ENCODE results near the gene SSR2. TPM values are rescaled to one million over a fixed set of nuclear protein-coding genes. Genes with fewer than 3 reads are reported as not detected.

SSR2 gene
- total RNA-seq, 1 donor from 2014 or later, result 199 TPM

- H3K27ac Mint-ChIP-seq (ENCODE audit: unreplicated experiment), result no peak overlapping the region
- no peak for DNase-seq
- peaks cover 8% of the 10 kb centered on the region for H3K27me3 Mint-ChIP-seq (ENCODE audit: unreplicated experiment)
- no peak overlapping the region for H3K4me3 Mint-ChIP-seq (ENCODE audit: unreplicated experiment)
- H3K4me1 Mint-ChIP-seq (ENCODE audit: low read depth, unreplicated experiment), result peaks cover 4% of the 10 kb centered on the region
- H3K36me3 Mint-ChIP-seq (ENCODE audit: unreplicated experiment), result no peaks in the 10 kb centered on the region
- peaks cover 9% of the 10 kb centered on the region for H3K9me3 Mint-ChIP-seq (ENCODE audit: unreplicated experiment)
- no peak for TF ChIP-seq CTCF (IDR thresholded peaks at IDR 0.05; ENCODE audit: partially characterized antibody, unreplicated experiment)
These were observed 45.1 kb upstream of the SSR2 start for GRCh38 chr1:156065871-156066270.

- Mint-ChIP-seq H3K4me1 (ENCODE audit: low read depth, unreplicated experiment) (peaks cover 4% of the 10 kb centered on the region), H3K4me3 (ENCODE audit: unreplicated experiment) (peak overlapping the region; percentile 1), H3K9me3 (ENCODE audit: unreplicated experiment) (peaks cover 8% of the 10 kb centered on the region), H3K36me3 (ENCODE audit: unreplicated experiment) (no peaks in the 10 kb centered on the region), H3K27me3 (ENCODE audit: unreplicated experiment) (peaks cover 7% of the 10 kb centered on the region), H3K27ac (ENCODE audit: unreplicated experiment) (no peak overlapping the region)
- no peak for DNase-seq
- TF ChIP-seq CTCF (IDR thresholded peaks at IDR 0.05; ENCODE audit: partially characterized antibody, unreplicated experiment), result no peak
These were observed 44.5 kb upstream of the SSR2 start for GRCh38 chr1:156065212-156065611.

GRCh38 chr1:156064615-156065014 is 43.9 kb upstream of the SSR2 start:
- Mint-ChIP-seq H3K4me1 (ENCODE audit: low read depth, unreplicated experiment) (peaks cover 4% of the 10 kb centered on the region), H3K36me3 (ENCODE audit: unreplicated experiment) (no peaks in the 10 kb centered on the region), H3K4me3 (ENCODE audit: unreplicated experiment) (no peak overlapping the region), H3K27ac (ENCODE audit: unreplicated experiment) (no peak overlapping the region), H3K27me3 (ENCODE audit: unreplicated experiment) (peaks cover 6% of the 10 kb centered on the region), H3K9me3 (ENCODE audit: unreplicated experiment) (peaks cover 8% of the 10 kb centered on the region)
- TF ChIP-seq CTCF (IDR thresholded peaks at IDR 0.05; ENCODE audit: partially characterized antibody, unreplicated experiment), result no peak
- no peak for DNase-seq

- Mint-ChIP-seq H3K36me3 (ENCODE audit: unreplicated experiment) (no peaks in the 10 kb centered on the region), H3K27me3 (ENCODE audit: unreplicated experiment) (peaks cover 6% of the 10 kb centered on the region), H3K27ac (ENCODE audit: unreplicated experiment) (no peak overlapping the region), H3K4me3 (ENCODE audit: unreplicated experiment) (no peak overlapping the region), H3K9me3 (ENCODE audit: unreplicated experiment) (peaks cover 6% of the 10 kb centered on the region), H3K4me1 (ENCODE audit: low read depth, unreplicated experiment) (peaks cover 4% of the 10 kb centered on the region)
- no peak for DNase-seq
- TF ChIP-seq CTCF (IDR thresholded peaks at IDR 0.05; ENCODE audit: partially characterized antibody, unreplicated experiment), result no peak
These were observed 43.2 kb upstream of the SSR2 start for GRCh38 chr1:156063997-156064285.

- peaks cover 3% of the 10 kb centered on the region for H3K9me3 Mint-ChIP-seq (ENCODE audit: unreplicated experiment)
- H3K4me3 Mint-ChIP-seq (ENCODE audit: unreplicated experiment), result no peak overlapping the region
- no peak for TF ChIP-seq CTCF (IDR thresholded peaks at IDR 0.05; ENCODE audit: partially characterized antibody, unreplicated experiment)
- no peak overlapping the region for H3K27ac Mint-ChIP-seq (ENCODE audit: unreplicated experiment)
- no peaks in the 10 kb centered on the region for H3K36me3 Mint-ChIP-seq (ENCODE audit: unreplicated experiment)
- DNase-seq, result no peak
- H3K4me1 Mint-ChIP-seq (ENCODE audit: low read depth, unreplicated experiment), result peaks cover 4% of the 10 kb centered on the region
- H3K27me3 Mint-ChIP-seq (ENCODE audit: unreplicated experiment), result peaks cover 6% of the 10 kb centered on the region
These were observed 41.4 kb upstream of the SSR2 start for GRCh38 chr1:156062189-156062588.

Measured in glutamatergic neuron (in vitro differentiated cells).